Mucosa of descending colon (tissue), 3 donors: ENCODE results near the gene TNRC6C. TPM values are rescaled to one million over a fixed set of nuclear protein-coding genes. Genes with fewer than 3 reads are reported as not detected.

Experiments used
- ATAC-seq: fragments of 200-7000 bp; cut with Tn5 transposase; one replicate; pipeline ENCODE4 v1.9.1; 2020; ENCODE audit warnings: mild to moderate bottlenecking, moderate library complexity
- DNase-seq, 3 donors: peaks; one replicate each; pipeline ENCODE4 v3.0.0-alpha.2; 2020
- H3K36me3 ChIP-seq: fragments of 200-600 bp; one replicate; pipeline ENCODE4 v1.8.0; 2021; ENCODE audit warnings: low read depth, mild to moderate bottlenecking
- H3K4me1 ChIP-seq: fragments of 200-600 bp; one replicate; pipeline ENCODE4 v1.8.0; 2021; ENCODE audit warnings: low read depth, mild to moderate bottlenecking
- H3K4me3 ChIP-seq: fragments of 200-600 bp; one replicate; pipeline ENCODE4 v1.8.0; 2021; ENCODE audit warnings: mild to moderate bottlenecking
- H3K9me3 ChIP-seq: fragments of 200-600 bp; one replicate; pipeline ENCODE4 v1.8.0; 2021; ENCODE audit warnings: mild to moderate bottlenecking
- intact Hi-C, 2 donors: fragments of 100-400 bp; cut with DNase I in 1 of 2; cut with micrococcal nuclease in 1 of 2; formaldehyde crosslinking; loops; one replicate each; pipeline versions ENCODE4 v1.11.0 to v1.11.1; 2022; cut with DNase I, micrococcal nuclease
- total RNA-seq, 3 donors: library from RNA; stranded (reverse); fragmentation: NEBNext Ultra II Directional in 2 of 3; extraction: Animal tissue kit (Norgen Biotek cat#: 25700) in 2 of 3; gene quantifications; one replicate each; pipeline versions ENCODE4 v1.2.1 to v1.2.4, GENCODE V29; 2021 to 2023
- TF ChIP-seq, protein P1 (sequence below): fragments of 200-600 bp; IDR thresholded peaks from one replicate; pipeline ENCODE4 v1.8.0; 2022; ENCODE audit warnings: antibody characterized with exemption, mild to moderate bottlenecking
- donor health status: DM: no; HTN: no; CAD: no; lungs with moderate emphysema.
- donor health status: DM: no; HTN: no; CAD: no.
- donor health status: DM: no; HTN: yes; CAD: no.

TNRC6C gene
- total RNA-seq, 3 donors from 2014 or later: 13.7 to 32.6 (median 20.7) TPM

DNA sequence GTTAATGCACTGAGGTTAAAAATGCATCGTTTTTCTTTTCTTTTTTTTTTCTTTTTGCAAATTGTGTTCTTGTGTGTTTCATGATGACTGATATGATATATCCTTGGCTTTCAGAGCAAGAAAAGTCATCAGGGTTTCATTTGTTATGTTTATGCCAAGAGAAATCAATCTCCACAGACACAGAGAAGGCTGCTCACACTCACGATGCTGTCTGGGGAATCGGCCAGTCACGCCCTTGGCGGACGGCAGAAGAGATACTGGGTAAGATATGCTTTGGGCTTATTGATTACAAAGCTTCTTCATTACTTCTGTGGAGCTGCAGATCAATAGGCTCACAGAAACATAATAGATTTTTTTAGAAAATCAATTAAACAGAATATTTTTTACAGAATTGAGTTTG, 42.2 kb upstream of the TNRC6C start:
- TF ChIP-seq, protein P1, sequence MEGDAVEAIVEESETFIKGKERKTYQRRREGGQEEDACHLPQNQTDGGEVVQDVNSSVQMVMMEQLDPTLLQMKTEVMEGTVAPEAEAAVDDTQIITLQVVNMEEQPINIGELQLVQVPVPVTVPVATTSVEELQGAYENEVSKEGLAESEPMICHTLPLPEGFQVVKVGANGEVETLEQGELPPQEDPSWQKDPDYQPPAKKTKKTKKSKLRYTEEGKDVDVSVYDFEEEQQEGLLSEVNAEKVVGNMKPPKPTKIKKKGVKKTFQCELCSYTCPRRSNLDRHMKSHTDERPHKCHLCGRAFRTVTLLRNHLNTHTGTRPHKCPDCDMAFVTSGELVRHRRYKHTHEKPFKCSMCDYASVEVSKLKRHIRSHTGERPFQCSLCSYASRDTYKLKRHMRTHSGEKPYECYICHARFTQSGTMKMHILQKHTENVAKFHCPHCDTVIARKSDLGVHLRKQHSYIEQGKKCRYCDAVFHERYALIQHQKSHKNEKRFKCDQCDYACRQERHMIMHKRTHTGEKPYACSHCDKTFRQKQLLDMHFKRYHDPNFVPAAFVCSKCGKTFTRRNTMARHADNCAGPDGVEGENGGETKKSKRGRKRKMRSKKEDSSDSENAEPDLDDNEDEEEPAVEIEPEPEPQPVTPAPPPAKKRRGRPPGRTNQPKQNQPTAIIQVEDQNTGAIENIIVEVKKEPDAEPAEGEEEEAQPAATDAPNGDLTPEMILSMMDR: no peak
- H3K36me3 ChIP-seq: no peaks in the 10 kb centered on the region
- H3K4me3 ChIP-seq: no peak overlapping the region
- ATAC-seq: no peak
- H3K9me3 ChIP-seq: no peaks in the 10 kb centered on the region
- intact Hi-C loops: no loop called here
- DNase-seq: no peak
- H3K4me1 ChIP-seq: no peaks in the 10 kb centered on the region

DNA sequence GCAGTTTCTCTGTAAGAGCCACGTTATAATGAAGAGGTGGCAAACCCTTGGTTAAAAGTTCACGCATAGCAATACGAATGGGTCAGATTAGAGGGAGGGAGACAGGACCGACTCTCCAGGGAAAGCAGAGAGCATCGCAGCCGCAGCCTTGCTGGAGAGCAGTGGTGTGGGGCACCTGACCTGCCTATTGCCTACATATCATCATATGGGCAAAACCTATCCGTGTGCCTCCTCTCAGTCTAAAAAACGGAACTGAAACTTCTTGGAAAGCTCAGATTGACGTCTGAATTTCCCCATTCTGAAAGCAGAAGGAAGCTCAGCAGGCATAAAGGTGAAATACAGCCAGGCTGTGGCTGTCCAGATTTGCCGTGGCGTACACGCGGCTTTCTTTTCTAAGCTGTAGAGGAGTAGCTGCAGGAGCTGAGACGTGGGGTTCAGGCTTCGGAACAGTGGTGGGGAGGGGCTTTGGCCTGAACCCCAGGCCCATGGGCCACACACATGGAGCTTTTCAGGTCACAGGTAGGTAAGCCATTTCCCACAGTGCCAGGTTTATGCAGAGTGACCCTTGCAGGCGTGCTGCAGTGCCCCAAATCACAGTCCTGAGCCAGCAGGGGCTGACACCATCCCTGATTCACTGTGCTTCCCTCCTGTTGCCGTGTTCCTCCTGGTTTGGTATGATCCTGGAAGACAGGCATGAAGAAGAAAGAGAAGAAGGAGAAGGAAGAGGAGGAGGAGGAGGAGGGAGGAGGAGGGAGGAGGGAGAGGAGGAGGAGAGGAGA, 41.6 kb upstream of the TNRC6C start:
- intact Hi-C loops: no loop called here
- TF ChIP-seq, protein P1: no peak
- Histone ChIP-seq H3K36me3 (no peaks in the 10 kb centered on the region), H3K9me3 (no peaks in the 10 kb centered on the region), H3K4me1 (no peaks in the 10 kb centered on the region), H3K4me3 (no peak overlapping the region)
- ATAC-seq: peak; percentile 59
- DNase-seq: peak in 1 of 3 donors; percentile 16

DNA sequence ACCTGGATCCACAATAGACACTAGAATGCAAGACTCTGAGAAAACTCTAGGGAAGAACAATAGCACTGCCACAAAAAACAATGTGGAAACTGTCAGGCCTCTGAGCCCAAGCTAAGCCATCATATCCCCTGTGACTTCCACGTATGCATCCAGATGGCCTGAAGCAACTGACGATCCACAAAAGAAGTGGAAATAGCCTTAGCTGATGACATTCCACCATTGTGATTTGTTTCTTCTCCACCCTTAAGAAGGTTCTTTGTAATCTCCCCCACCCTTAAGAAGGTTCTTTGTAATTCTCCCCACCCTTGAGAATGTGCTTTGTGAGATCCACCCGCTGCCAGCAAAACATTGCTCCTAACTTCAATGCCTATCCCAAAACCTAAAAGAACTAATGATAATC, 39.2 kb upstream of the TNRC6C start:
- Histone ChIP-seq H3K36me3 (no peaks in the 10 kb centered on the region), H3K4me1 (no peaks in the 10 kb centered on the region), H3K9me3 (no peaks in the 10 kb centered on the region), H3K4me3 (no peak overlapping the region)
- intact Hi-C loops: no loop called here
- TF ChIP-seq, protein P1: no peak
- ATAC-seq (no peak), DNase-seq (no peak)

DNA sequence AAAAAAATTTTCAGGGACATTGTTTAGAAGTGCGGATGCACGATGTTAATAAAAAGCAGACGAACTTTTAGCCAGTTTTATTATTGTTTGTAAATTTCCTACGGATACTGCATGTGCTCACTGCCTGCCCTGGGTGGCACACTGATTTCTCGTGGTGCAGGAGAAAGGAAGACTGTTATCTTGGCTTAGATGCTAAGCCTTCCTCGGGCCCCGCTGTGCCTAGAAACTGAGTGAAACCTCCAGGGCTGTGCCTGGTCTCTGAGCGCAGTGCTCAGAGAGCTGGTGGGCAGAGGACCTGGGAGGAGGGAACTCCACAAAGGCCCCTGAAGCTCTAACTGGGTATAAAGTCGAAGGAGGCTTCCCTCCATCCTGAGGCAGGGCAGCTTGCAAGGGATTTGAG, 35.4 kb upstream of the TNRC6C start:
- DNase-seq (no peak), ATAC-seq (no peak)
- H3K36me3 ChIP-seq: no peaks in the 10 kb centered on the region
- TF ChIP-seq, protein P1: no peak
- H3K4me3 ChIP-seq: no peak overlapping the region
- no peaks in the 10 kb centered on the region for H3K9me3 ChIP-seq
- intact Hi-C loops: no loop called here
- no peaks in the 10 kb centered on the region for H3K4me1 ChIP-seq

DNA sequence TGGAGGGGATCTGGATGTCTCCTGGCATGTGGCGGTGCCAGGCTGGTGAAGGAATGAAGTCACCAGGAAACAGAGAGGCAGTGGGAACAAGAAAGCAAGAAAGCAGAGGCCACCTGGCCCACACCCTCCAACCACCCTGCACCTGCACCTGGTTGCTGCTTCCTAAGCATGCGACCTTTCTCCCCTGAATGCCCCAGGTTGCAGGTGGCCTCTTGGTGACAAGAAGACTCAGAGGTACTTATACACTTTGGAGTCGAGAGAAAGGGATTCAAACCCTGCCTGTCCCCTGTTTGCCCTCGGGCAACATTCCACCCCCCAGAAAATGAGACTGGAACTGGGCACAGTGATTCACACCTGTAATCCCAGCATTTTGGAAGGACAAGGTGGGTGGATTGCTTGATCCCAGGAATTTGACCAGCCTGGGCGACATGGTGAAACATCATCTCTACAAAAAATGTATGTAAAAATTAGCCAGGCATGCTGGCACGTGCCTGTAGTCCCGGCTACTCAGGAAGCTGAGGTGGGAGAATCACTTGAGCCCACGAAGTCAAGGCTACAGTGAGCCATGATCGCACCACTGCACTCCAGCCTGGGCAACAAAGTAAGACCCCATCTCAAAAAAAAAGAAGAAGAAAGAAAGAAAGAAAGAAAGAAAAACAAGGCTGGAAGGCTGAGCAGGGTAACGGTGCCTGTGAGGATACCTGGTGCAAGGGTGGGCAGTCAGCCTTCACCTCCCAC, 34.6 kb upstream of the TNRC6C start:
- Histone ChIP-seq H3K9me3 (no peaks in the 10 kb centered on the region), H3K4me3 (no peak overlapping the region), H3K4me1 (no peaks in the 10 kb centered on the region), H3K36me3 (no peaks in the 10 kb centered on the region)
- ATAC-seq (peak; percentile 55), DNase-seq (no peak)
- intact Hi-C loops: no loop called here
- TF ChIP-seq, protein P1: no peak
